HepG2 (cell line): ENCODE data around the gene MIB2. TPM values are rescaled to one million over a fixed set of nuclear protein-coding genes. Genes with fewer than 3 reads are reported as not detected.
A peak's percentile ranks its signal among the peaks of the same experiment; 100 is the strongest.

ENCODE experiments used
- ATAC-seq: fragments of 200-7000 bp; cut with Tn5 transposase; 3 replicates; pipeline ENCODE4 v1.9.1; 2020; ENCODE audit warnings: mild to moderate bottlenecking, moderate library complexity
- BruUV-seq: library from RNA; stranded (reverse); fragments of 400-500 nt; replicated peaks from 2 replicates; lab custom pipeline; 2021; lab: Mats Ljungman, UMichigan
- CTCF ChIA-PET: fragments of 300-600 bp; formaldehyde crosslinking; extraction: SDS; loops from one replicate; lab custom pipeline; 2021; ENCODE audit warnings: low total read pairs, inconsistent platforms, low intra/inter-chr PET ratio; lab: Yijun Ruan, JAX
- POLR2A ChIA-PET: fragments of 350-600 bp; sonication (Branson Sonifier 250); formaldehyde crosslinking; loops from one replicate; lab custom pipeline; 2020; ENCODE audit warnings: antibody characterized with exemption, inconsistent platforms; lab: Yijun Ruan, JAX
- DNase-seq: peaks from one replicate; pipeline ENCODE4 v3.0.0-alpha.2; 2015; ENCODE audit warnings: low spot score
- FAIRE-seq: peaks from 3 replicates; lab custom pipeline; 2011; peaks lifted over from hg19 to GRCh38; lab: Jason Lieb, UNC
- H2AFZ ChIP-seq: one replicate; pipeline ENCODE4 v1.6.1; 2011; ENCODE audit warnings: low read length, inconsistent platforms
- H3K27ac ChIP-seq: fragments of 300-600 bp; 3 replicates; pipeline ENCODE4 v1.8.0; 2011; ENCODE audit warnings: mixed run types, mild to moderate bottlenecking, mixed read lengths, low read length, inconsistent platforms; ENCODE audit not compliant: insufficient read depth; ENCODE audit errors: extremely low read length
- H3K27me3 ChIP-seq, 2 experiments: fragments of 200-600 bp in 1 of 2; 2 replicates in 1 of 2; 3 replicates in 1 of 2; pipeline versions ENCODE4 v1.6.0 to v1.8.0; 2011; ENCODE audit warnings: low read length in 2 of 2, mild to moderate bottlenecking in 2 of 2, moderate library complexity in 2 of 2, inconsistent platforms in 1 of 2; ENCODE audit not compliant: insufficient read depth in 2 of 2, control insufficient read depth in 1 of 2
- H3K36me3 ChIP-seq, 2 experiments: fragments of 200-600 bp in 1 of 2; replicated peaks in 1 of 2; 2 replicates in 1 of 2; 3 replicates in 1 of 2; pipeline versions ENCODE4 v1.5.1 to v1.8.0; 2011; ENCODE audit warnings: low read length in 2 of 2, inconsistent platforms in 1 of 2; ENCODE audit not compliant: insufficient read depth in 2 of 2, control insufficient read depth in 1 of 2
- H3K4me1 ChIP-seq: 2 replicates; pipeline ENCODE4 v1.5.1; 2012; ENCODE audit warnings: low read length, inconsistent platforms; ENCODE audit not compliant: insufficient read depth
- H3K4me2 ChIP-seq: 2 replicates; pipeline ENCODE4 v1.6.0; 2011; ENCODE audit warnings: low read depth, low read length, inconsistent platforms
- H3K4me3 ChIP-seq, 3 experiments: fragments of 200-600 bp in 1 of 3; sonication (generic), shearing (Covaris generic) in 1 of 3; replicated peaks in 1 of 3; 2 replicates each; pipeline ENCODE4 v1.5.1; 2011 to 2016; ENCODE audit warnings: low read length in 3 of 3, inconsistent platforms in 2 of 3, low read depth in 2 of 3, mild to moderate bottlenecking in 2 of 3, control low read depth in 1 of 3, mixed read lengths in 1 of 3; ENCODE audit not compliant: insufficient read depth in 1 of 3
- H3K79me2 ChIP-seq: one replicate; pipeline ENCODE4 v1.6.1; 2011; ENCODE audit warnings: low read length, inconsistent platforms; ENCODE audit not compliant: insufficient read depth
- H3K9ac ChIP-seq: 2 replicates; pipeline ENCODE4 v1.6.0; 2011; ENCODE audit warnings: mild to moderate bottlenecking, low read depth, low read length, inconsistent platforms; ENCODE audit not compliant: insufficient read depth
- H3K9me3 ChIP-seq: 2 replicates; pipeline ENCODE4 v1.5.1; 2012; ENCODE audit warnings: mild to moderate bottlenecking, low read length
- H4K20me1 ChIP-seq: 2 replicates; pipeline ENCODE4 v1.6.0; 2011; ENCODE audit warnings: inconsistent platforms, mild to moderate bottlenecking, low read length, moderate library complexity; ENCODE audit not compliant: insufficient read depth
- GFI1 ChIP-seq: sonication (generic); formaldehyde crosslinking; IDR thresholded peaks from 2 replicates; pipeline ENCODE4 v1.5.0; 2020; ENCODE audit warnings: missing genetic modification reagents, mild to moderate bottlenecking, borderline replicate concordance
- KLF11 ChIP-seq: IDR thresholded peaks from 2 replicates; pipeline ENCODE4 v1.6.1; 2016; ENCODE audit warnings: missing compliant biosample characterization
- PRPF4 ChIP-seq: fragments of 200-400 bp; formaldehyde crosslinking; IDR thresholded peaks from 2 replicates; pipeline ENCODE4 v1.6.1; 2016; ENCODE audit warnings: low read length, low read depth; ENCODE audit not compliant: poor library complexity, severe bottlenecking
- SSRP1 ChIP-seq: IDR thresholded peaks from 2 replicates; pipeline ENCODE4 v1.6.1; 2016; ENCODE audit warnings: control low read depth
- THAP11 ChIP-seq: IDR thresholded peaks from 2 replicates; pipeline ENCODE4 v1.6.1; 2016; ENCODE audit warnings: missing biosample characterization, missing genetic modification reagents
- ZBTB38 ChIP-seq: sonication (generic); formaldehyde crosslinking; IDR thresholded peaks from 2 replicates; pipeline ENCODE4 v1.5.1; 2020; ENCODE audit warnings: mild to moderate bottlenecking, missing genetic modification reagents
- ZFP62 ChIP-seq: sonication (generic); formaldehyde crosslinking; IDR thresholded peaks from 2 replicates; pipeline ENCODE4 v1.4.0; 2020; ENCODE audit warnings: missing genetic modification reagents
- ZNF121 ChIP-seq: sonication (generic); formaldehyde crosslinking; IDR thresholded peaks from 2 replicates; pipeline ENCODE4 v1.5.0; 2020; ENCODE audit warnings: mild to moderate bottlenecking, missing genetic modification reagents
- ZNF260 ChIP-seq: sonication (generic); formaldehyde crosslinking; IDR thresholded peaks from 2 replicates; pipeline ENCODE4 v1.4.0; 2020; ENCODE audit warnings: missing genetic modification reagents, low read depth, mild to moderate bottlenecking, borderline replicate concordance
- WGBS: methylation state at CpG from one replicate; pipeline ENCODE4 v1.1.6; 2017; ENCODE audit warnings: low lambda C conversion rate; 5-methylcytosine and 5-hydroxymethylcytosine counted together
- in situ Hi-C: cut with HindIII; loops from 2 replicates; pipeline ENCODE4 v1.10.0; 2017; ENCODE audit warnings: low pct_unique_long_range_greater_than_20kb; ENCODE audit not compliant: extremely low pct_ligation_motif_present
- intact Hi-C: fragments of 100-400 bp; cut with micrococcal nuclease; formaldehyde crosslinking; loops from one replicate; pipeline ENCODE4 v1.10.0; 2022; ENCODE audit not compliant: unreplicated experiment
- polyA plus RNA-seq, 8 experiments: library from polyadenylated mRNA; depleted of rRNA in 3 of 8; stranded (reverse) in 7 of 8; unstranded in 1 of 8; fragments of >200 nt; fragmentation: Illumina TruSeq in 4 of 8; extraction: Trizol in 4 of 8; gene quantifications; 2 replicates each; pipeline versions ENCODE4 v1.2.1 to v1.2.3, GENCODE V29; 2011 to 2016; ENCODE audit warnings: low read depth in 4 of 8, missing spikeins in 1 of 8, mixed read lengths in 1 of 8; ENCODE audit not compliant: insufficient read depth in 1 of 8
- total RNA-seq, 5 experiments: library from RNA; depleted of rRNA; stranded (reverse); fragments of >200 nt; fragmentation: Illumina TruSeq; extraction: Trizol; gene quantifications; 2 replicates each; pipeline ENCODE4 v1.2.3, GENCODE V29; 2016; ENCODE audit warnings: low read depth in 1 of 5

The MIB2 gene
- total and polyA plus RNA-seq, 2 of the 13 experiments (the other 11 are each of a cell fraction or from before 2014, with no cell fraction given) = 19.9 to 30.4 TPM

DNA sequence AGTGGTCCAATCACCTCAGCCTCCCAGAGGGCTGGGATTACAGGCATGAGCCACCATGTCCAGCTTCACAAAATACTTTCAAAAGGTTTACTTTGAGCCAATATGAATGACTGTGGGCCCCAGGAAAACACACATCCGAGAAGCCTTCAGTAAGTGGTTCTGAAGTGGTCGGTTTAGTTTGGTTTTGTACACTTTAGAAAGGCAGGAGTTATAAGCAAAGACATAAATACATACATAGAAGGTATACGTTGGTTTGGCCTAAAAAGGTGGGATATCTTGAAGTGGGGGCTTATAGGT, 3.2 kb upstream of the MIB2 start:
- TF ChIP-seq ZFP62 (CRISPR knock-in tag) = no peak
- TF ChIP-seq SSRP1 = no peak
- no peak for TF ChIP-seq KLF11 (CRISPR knock-in tag)
- no peak for TF ChIP-seq THAP11 (CRISPR knock-in tag)
- TF ChIP-seq GFI1 (CRISPR knock-in tag) = no peak
- TF ChIP-seq, all 625 proteins: peak for 0
- Histone ChIP-seq H4K20me1 (peaks cover 8% of the 10 kb centered on the region; the same call in 1 of the 2 replicates), H3K4me3 (no peak overlapping the region), H3K27me3 (no peaks in the 10 kb centered on the region; a peak in 3 of 5 replicates), H3K9ac (no peak overlapping the region), H3K9me3 (no peaks in the 10 kb centered on the region), H3K4me1 (peaks cover 39% of the 10 kb centered on the region), H3K27ac (no peak overlapping the region), H3K4me2 (no peak overlapping the region), H2AFZ (no peak overlapping the region), H3K79me2 (peaks cover 11% of the 10 kb centered on the region), H3K36me3 (no peaks in the 10 kb centered on the region)
- ChIA-PET CTCF (no interaction called here), POLR2A (no interaction called here)
- FAIRE-seq (no peak), DNase-seq (no peak), ATAC-seq (no peak)
- in situ Hi-C loops (no loop called here), intact Hi-C loops (loop anchor here (5.0 kb wide), 1 partner anchor 35 kb away; no protein-coding TSS in a partner anchor)
- WGBS = 88% methylated on average over 3 of the region's 3 CpGs
- BruUV-seq = no TSS peak

DNA sequence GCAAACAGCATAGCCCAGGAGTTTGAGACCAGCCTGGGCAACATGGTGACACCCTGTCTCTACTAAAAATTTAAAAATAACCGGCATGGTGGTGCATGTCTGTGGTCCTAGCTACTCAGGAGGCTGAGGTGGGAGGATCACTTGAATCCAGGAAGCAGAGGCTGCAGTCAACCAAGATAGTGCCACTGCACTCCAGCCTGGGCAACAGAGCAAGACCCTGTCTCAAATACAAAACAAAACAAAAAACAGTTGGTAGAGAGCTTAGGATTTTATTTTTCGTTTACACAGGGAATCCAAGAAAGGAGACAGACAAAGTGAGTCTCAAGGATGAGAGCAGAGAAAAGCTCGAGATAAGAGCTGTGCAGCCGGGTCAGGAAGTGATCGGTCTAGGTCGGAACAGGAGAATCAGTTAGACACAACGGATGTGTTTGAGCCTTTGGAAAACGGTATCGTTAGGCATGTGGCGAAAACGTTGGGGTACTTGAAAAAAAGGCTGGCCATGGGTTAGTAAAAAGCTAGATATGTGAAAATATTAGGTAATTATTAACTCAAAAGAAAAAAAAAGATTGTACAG, 1.7 kb upstream of the MIB2 start:
- intact Hi-C loops = loop anchor here (5.0 kb wide), 1 partner anchor 36 kb away; no protein-coding TSS in a partner anchor
- WGBS = 77% methylated on average over 11 of the region's 11 CpGs
- in situ Hi-C loops = no loop called here
- peaks cover 18% of the 10 kb centered on the region for H3K79me2 ChIP-seq
- TF ChIP-seq PRPF4 (peak; percentile 21), ZNF121 (peak; percentile 70; the same call in 1 of the 2 replicates), ZNF260 (no peak), ZBTB38 (CRISPR knock-in tag) (peak; percentile 88)
- TF ChIP-seq, all 625 proteins: peak for 3
- no peak for ATAC-seq
- H3K4me1 ChIP-seq = peaks cover 46% of the 10 kb centered on the region
- peaks cover 8% of the 10 kb centered on the region; the same call in 1 of the 2 replicates for H4K20me1 ChIP-seq
- H3K27me3 ChIP-seq = no peaks in the 10 kb centered on the region; a peak in 2 of 5 replicates
- H3K9me3 ChIP-seq = no peaks in the 10 kb centered on the region
- FAIRE-seq = no peak
- ChIA-PET POLR2A (interaction anchor here (1.1 to 3.3 kb wide), 6 partner anchors 10 to 40 kb away, joined by 3 to 29 read pairs (median 10); no protein-coding TSS in a partner anchor), CTCF (no interaction called here)
- H3K4me3 ChIP-seq = peak overlapping the region; percentile 90 to 100 (median 98)
- peaks cover 1 to 14% of the 10 kb centered on the region in 2 experiments; a peak in 2 of 5 replicates for H3K36me3 ChIP-seq
- DNase-seq = no peak
- peak overlapping the region; percentile 99 for H3K27ac ChIP-seq
- H2AFZ ChIP-seq = no peak overlapping the region
- BruUV-seq = no TSS peak
- peak overlapping the region; percentile 100 for H3K9ac ChIP-seq
- peak overlapping the region; percentile 82 for H3K4me2 ChIP-seq
